ENCODE measurements around the gene AUTS2.

The AUTS2 gene

GRCh38 chr7:70791341-70791740, 1193.1 kb downstream of the AUTS2 start:
- H3K4me3 ChIP-seq (ENCODE audit: insufficient read depth, low read length, poor library complexity, severe bottlenecking) = no peak overlapping the region
- H4K20me1 ChIP-seq (ENCODE audit: low read depth, low read length) = no peaks in the 10 kb centered on the region
- H3K9me3 ChIP-seq (ENCODE audit: insufficient read depth, low read length) = no peaks in the 10 kb centered on the region
- H3K27me3 ChIP-seq (ENCODE audit: low read length) = no peaks in the 10 kb centered on the region
- no peaks in the 10 kb centered on the region for H3K36me3 ChIP-seq (ENCODE audit: low read length)
- no peak overlapping the region for H3K4me2 ChIP-seq (ENCODE audit: low read depth, low read length, poor library complexity, severe bottlenecking)
- no peak overlapping the region for H3K27ac ChIP-seq (ENCODE audit: low read depth, low read length)
- H2AFZ ChIP-seq (ENCODE audit: low read depth, low read length, severe bottlenecking) = no peak overlapping the region
- no peaks in the 10 kb centered on the region for H3F3A ChIP-seq (ENCODE audit: insufficient read depth)
- TF ChIP-seq CTCF (IDR thresholded peaks at IDR 0.05; ENCODE audit: insufficient read depth, low read length, poor library complexity, severe bottlenecking) = no peak
- TF ChIP-seq EZH2phosphoT487 (conservative IDR thresholded peaks at IDR 0.05; ENCODE audit: low read length) = no peak
- no peaks in the 10 kb centered on the region for H3K79me2 ChIP-seq (ENCODE audit: insufficient read depth, low read length)
- no peaks in the 10 kb centered on the region for H3K9me2 ChIP-seq (replicated peaks; ENCODE audit: insufficient read depth, low read length)
- H3K9ac ChIP-seq (ENCODE audit: low read length) = no peak overlapping the region

- no peaks in the 10 kb centered on the region for H3K9me3 ChIP-seq (ENCODE audit: insufficient read depth, low read length)
- no peaks in the 10 kb centered on the region for H3K36me3 ChIP-seq (ENCODE audit: low read length)
- H3F3A ChIP-seq (ENCODE audit: insufficient read depth) = no peaks in the 10 kb centered on the region
- H3K27me3 ChIP-seq (ENCODE audit: low read length) = no peaks in the 10 kb centered on the region
- H3K9ac ChIP-seq (ENCODE audit: low read length) = no peak overlapping the region
- no peak overlapping the region for H2AFZ ChIP-seq (ENCODE audit: low read depth, low read length, severe bottlenecking)
- H3K79me2 ChIP-seq (ENCODE audit: insufficient read depth, low read length) = no peaks in the 10 kb centered on the region
- no peaks in the 10 kb centered on the region for H4K20me1 ChIP-seq (ENCODE audit: low read depth, low read length)
- TF ChIP-seq CTCF (IDR thresholded peaks at IDR 0.05; ENCODE audit: insufficient read depth, low read length, poor library complexity, severe bottlenecking) = no peak
- no peak overlapping the region for H3K4me2 ChIP-seq (ENCODE audit: low read depth, low read length, poor library complexity, severe bottlenecking)
- no peak overlapping the region for H3K4me3 ChIP-seq (ENCODE audit: insufficient read depth, low read length, poor library complexity, severe bottlenecking)
- H3K9me2 ChIP-seq (replicated peaks; ENCODE audit: insufficient read depth, low read length) = no peaks in the 10 kb centered on the region
- H3K27ac ChIP-seq (ENCODE audit: low read depth, low read length) = no peak overlapping the region
Observed at GRCh38 chr7:70793060-70793459, 1194.8 kb downstream of the AUTS2 start.

GRCh38 chr7:70793821-70794220, 1195.5 kb downstream of the AUTS2 start:
- H3K27me3 ChIP-seq (ENCODE audit: low read length) = no peaks in the 10 kb centered on the region

More at GRCh38 chr7:70793821-70794220, 1195.5 kb downstream of the AUTS2 start:
- Histone ChIP-seq H3K79me2 (ENCODE audit: insufficient read depth, low read length) (no peaks in the 10 kb centered on the region), H3K27ac (ENCODE audit: low read depth, low read length) (no peak overlapping the region), H3K4me2 (ENCODE audit: low read depth, low read length, poor library complexity, severe bottlenecking) (no peak overlapping the region), H3K36me3 (ENCODE audit: low read length) (no peaks in the 10 kb centered on the region), H3K9me3 (ENCODE audit: insufficient read depth, low read length) (no peaks in the 10 kb centered on the region), H3K9ac (ENCODE audit: low read length) (no peak overlapping the region), H3K4me3 (ENCODE audit: insufficient read depth, low read length, poor library complexity, severe bottlenecking) (no peak overlapping the region), H3K9me2 (replicated peaks; ENCODE audit: insufficient read depth, low read length) (no peaks in the 10 kb centered on the region), H4K20me1 (ENCODE audit: low read depth, low read length) (no peaks in the 10 kb centered on the region), H2AFZ (ENCODE audit: low read depth, low read length, severe bottlenecking) (no peak overlapping the region), H3F3A (ENCODE audit: insufficient read depth) (no peaks in the 10 kb centered on the region)
- TF ChIP-seq EZH2phosphoT487 (conservative IDR thresholded peaks at IDR 0.05; ENCODE audit: low read length) = no peak
- TF ChIP-seq CTCF (IDR thresholded peaks at IDR 0.05; ENCODE audit: insufficient read depth, low read length, poor library complexity, severe bottlenecking) = no peak

Measured in SU-DHL-6 (cell line).